Stimulated activated naive CD4-positive, alpha-beta T cell (primary cell): Measurements from ENCODE around the gene GPR87.

Experiments used
- DNase-seq, 6 experiments: peaks; one replicate each; lab custom pipeline; 2025; lab: John Stamatoyannopoulos, UW

Gene GPR87

DNA sequence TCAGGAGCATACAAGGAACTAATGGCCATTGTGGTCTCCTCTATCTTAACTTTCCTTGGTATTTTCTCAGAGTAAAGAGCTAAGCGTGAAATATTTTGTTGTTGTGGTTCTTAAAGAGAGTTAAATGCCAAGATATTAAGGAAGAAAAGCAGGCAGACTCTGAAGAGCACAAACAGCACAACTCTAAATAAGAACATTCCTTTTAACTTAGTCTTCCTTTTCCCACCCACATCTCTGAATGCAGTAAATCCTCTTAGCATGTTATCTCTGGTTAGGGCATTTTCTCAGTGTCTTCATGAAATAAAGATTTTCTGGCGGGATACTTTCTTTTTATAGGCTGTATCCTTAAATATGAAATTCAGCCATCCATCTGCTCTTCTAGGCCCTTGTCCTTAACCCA lies 1.5 kb downstream of the GPR87 start:
- DNase-seq = no peak

GRCh38 chr3:151314593-151314992 lies 2.0 kb downstream of the GPR87 start:
- no peak for DNase-seq

GRCh38 chr3:151314137-151314536 lies 2.5 kb downstream of the GPR87 start:
- no peak for DNase-seq

GRCh38 chr3:151312972-151313371 lies 3.6 kb downstream of the GPR87 start:
- DNase-seq = no peak

DNA sequence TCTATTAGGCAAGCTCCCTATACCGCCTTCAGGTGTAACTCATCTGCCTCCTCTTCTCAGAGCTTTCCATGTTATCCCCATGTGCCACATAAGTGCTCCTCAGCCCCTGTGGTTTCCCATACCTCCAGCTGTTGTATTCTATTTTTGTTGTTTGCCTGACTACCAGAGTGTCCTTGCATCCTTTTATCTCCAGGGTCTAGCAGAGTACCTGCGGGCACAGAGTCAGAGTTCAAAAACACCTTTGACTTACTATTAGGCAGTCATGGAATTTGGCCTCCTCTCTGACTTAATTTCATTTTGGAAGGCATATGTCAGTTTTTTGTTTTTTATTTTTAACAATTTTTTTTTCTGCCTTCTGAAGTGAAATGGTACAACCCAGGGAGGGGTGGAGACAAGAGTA lies 7.1 kb downstream of the GPR87 start:
- DNase-seq = no peak

DNA sequence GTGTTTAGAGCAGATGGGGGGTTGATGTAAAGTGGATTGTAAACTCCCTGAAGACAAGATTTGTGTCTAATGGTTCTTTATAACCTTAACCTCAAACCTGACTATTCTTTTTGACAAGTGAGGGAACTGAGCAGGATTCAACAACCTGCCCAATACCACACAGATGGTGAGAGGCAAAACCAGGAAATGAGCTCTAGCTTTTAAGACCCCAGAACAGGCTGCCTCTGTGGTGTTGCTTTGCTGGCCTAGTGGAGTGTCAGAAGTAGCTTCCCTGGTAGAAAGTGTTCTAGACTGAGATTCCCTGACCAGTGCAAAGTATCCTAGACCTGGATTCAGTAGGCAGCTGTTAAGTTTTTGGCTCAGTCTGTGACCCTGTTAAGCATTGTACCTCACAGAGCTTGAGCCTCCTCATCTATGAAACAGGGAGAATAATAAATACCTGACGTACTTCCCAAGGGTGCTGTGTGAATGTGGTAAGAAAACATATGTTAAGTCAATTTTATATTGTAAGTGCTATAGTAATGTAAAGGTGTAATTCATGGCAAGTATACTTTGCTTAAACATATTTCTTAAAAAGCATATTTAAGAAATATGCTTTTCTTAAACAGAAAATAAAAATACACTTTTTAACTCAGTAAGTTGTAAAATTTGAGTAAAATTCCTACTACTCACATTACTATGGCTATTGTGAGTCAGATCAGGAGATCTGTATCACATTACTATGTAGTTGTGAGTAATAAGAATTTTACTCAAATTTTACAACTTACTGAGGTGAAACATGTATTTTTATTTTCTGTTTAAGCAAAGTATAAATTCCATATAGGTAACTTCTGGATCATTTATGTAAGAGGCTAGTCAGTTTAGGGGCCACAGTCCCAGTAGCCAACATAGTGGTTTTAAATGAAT lies 8.8 kb downstream of the GPR87 start:
- no peak for DNase-seq

DNA sequence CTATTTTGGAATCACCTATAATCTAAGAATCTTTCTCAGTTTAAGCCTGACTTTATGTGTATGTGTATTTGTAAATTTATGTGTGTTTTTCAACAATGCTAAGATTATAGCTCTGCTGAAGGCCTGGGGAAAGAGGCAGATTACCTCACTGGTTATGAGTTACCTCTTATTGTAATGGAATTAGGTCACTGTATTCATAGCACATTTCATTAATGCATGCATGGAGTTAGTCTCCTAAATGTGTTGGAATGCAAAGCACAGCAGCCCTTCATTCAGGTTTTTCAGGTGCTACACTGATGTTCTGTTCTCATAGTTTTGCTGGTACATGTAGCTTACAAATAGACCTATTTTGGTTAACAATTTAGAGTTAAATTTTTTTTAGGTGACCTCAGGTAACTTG lies 9.5 kb downstream of the GPR87 start:
- no peak for DNase-seq

GRCh38 chr3:151306168-151306810 lies 10.3 kb downstream of the GPR87 start:
- no peak for DNase-seq

DNA sequence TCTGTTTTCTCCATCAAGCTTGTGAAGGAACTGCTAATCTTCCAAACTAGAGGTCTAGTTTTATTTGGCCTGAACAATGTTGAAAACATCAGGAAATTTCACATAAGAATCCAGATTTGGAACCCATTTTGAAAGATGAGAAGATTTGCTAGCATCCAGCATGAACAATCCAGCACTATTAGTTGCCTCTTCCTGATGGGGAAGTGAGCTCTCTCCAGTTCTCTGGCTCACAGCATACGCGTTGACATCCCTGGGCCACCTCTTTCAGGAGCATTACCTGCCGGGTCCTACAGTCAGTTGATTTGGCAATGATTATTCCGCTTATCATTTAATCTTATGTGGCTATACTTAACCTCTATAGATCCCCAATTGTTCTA lies 10.9 kb downstream of the GPR87 start:
- no peak for DNase-seq

DNA sequence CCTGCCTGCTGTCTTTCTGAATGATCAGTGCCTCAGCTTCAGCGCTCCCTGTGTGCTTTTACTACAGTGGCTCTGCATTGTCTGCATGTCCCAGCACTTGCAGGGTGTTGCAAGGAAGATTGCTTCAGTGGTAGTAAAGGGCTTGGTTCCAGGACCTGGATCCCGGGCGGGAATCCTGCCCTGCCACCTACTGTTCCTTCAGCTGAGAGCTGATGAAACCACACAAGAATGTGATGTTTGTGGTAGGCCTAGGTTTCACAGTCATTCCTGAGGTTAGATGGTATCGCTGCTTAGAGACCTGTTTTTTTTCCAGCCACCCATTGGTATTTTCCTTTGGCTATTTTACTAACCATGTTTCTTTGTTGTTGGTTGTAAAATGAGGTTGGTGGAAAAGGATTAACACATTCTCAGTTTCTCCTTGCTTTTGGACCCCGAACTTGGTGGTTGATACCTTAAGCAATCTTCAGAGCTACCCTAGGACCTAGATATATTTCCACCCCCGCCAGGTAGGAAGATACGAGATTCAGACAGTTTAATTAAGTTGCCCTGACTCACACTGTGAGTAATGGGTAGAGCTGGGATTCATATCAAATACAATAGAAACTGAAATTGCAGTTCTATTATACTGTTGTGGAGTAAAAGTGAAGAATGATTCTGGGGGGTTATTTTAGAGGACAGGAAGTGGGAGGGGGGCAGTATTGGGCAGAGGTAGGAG lies 11.4 kb downstream of the GPR87 start:
- no peak for DNase-seq

DNA sequence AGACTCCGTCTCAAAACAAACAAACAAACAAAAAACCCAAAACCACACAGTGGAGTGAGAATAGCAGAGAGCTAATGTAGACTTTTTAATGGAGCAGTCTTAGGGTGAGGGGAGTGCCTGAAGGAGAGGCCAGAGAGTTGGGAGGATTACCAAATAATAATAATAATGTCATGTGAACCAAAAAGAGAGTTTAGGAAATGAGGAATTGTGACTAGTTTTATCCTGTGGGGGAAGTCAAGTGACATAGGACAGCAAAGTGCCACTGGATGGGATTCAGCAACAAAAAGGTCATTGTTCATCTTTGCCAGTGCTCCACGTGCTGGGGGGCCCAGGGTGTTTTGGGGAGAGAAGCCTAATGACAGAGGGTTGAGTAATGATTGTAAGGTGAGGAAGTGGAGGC lies 12.9 kb downstream of the GPR87 start:
- DNase-seq = no peak

GRCh38 chr3:151301787-151302186 lies 14.8 kb downstream of the GPR87 start:
- no peak for DNase-seq

DNA sequence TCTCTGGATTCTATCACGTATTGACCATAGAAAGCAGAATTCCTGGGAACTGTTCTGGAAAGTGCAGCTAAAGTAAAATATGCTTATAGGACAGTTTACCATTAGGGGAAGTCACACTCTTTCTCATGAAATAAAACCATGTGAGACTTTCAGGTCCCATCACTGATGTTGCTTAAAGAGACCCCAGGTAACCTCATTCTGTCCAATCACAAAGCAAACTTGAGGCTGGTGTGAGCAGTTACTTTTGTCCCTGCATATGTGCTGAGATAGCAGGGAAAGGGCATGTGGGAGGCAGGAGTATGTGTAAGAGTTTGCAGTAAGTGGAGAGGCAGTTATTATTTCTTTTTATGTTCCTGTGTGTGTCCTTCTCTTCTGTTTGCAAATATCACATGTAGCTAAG lies 16.1 kb downstream of the GPR87 start:
- DNase-seq = no peak

GRCh38 chr3:151299006-151299405 lies 17.6 kb downstream of the GPR87 start:
- DNase-seq = no peak

DNA sequence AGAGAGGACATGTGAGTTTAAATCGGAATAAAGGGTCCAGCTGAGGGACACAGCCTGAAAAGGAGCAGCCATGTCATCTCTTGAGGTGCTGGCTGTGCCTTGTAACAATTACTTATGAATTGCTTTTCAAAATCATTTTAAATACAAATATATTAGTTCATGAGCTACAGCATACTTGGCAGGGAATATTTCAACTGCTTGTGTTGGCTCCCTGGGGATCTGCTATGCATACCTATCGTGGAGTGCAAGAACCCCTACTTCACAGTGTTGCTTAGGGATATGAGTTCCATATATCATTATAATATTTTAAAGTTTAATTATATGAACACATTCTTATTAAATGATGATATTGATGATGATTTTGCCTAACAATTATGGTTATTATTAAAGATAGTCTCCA lies 19.2 kb downstream of the GPR87 start:
- no peak for DNase-seq

DNA sequence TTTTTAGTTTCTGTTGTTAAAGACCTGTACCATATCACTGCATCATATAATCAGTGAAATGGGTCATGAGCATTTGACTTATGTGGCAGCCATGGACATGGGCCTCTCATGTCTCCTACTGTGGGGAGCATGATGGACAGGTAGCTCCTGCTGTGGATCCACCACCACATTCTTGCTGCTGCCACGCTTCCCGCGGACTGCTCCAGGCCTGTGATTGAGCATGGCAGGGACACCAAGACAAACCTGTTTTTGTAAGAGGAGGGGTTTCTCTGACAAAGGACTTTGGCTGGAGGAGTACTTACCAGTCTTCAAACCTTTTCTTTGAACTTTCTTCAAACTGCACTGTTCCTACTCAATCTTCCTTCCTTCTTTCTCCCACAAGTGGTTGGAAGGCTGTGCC lies 20.4 kb downstream of the GPR87 start:
- no peak for DNase-seq

DNA sequence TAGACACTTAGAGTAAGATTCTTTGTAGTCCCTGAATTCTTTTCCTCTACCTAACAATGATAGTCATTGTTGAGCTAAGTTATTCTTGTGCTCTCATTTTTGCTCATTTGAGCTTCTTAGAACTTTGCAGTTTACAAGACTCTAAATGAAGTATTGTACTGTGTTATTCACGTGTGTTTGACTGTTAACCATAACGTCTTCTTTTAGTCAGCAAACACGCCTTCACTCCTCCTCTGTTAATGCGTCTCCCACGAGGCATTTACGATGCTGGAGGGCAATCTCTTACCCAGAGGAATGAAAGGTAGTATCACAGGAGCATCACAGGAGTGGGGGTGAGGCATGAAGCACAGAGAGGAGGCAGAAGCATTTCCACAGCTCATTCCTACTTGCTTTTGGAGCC lies 23.5 kb downstream of the GPR87 start:
- no peak for DNase-seq

DNA sequence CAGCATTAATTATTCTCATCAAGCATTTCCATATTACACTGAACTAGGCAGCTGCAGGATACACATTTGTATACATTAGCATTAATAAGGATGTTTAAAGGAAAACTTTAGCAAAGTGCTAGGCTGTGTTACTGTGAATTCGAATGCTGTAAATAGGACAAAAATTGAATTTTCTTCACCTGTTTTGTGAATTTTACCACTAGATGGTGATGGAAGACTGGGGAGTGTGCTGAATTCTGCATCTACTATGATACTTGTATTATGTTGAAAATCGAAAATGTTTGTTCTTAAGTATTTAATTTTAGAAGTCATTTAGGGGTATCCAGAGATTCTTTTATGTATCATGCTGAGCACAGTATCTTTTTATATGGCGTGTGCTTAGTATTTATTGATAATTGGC lies 25.9 kb downstream of the GPR87 start:
- DNase-seq = no peak

- DNase-seq = no peak
Measured at GRCh38 chr3:151289445-151289844, 27.2 kb downstream of the GPR87 start.

DNA sequence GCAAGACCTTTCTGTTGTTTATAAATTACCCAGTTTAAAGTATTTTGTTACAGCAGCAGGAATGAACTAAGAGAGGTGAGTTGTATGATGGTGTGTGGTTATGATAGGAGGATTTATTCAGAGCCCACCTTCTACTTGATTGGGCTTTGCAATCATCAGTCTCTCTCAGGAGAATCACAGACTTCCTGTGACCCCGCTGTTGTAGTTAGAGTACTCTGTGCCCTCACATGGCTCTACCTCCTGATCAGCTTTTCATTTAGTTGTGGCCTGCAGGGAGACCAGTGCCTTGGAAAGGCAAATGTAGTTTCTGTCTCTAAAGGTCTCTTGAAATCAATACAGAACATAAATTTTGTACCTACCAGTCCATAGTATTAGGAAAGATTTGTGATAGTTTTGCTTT lies 30.7 kb downstream of the GPR87 start:
- DNase-seq = no peak

GRCh38 chr3:151283907-151284461 lies 32.6 kb downstream of the GPR87 start:
- DNase-seq = no peak

DNA sequence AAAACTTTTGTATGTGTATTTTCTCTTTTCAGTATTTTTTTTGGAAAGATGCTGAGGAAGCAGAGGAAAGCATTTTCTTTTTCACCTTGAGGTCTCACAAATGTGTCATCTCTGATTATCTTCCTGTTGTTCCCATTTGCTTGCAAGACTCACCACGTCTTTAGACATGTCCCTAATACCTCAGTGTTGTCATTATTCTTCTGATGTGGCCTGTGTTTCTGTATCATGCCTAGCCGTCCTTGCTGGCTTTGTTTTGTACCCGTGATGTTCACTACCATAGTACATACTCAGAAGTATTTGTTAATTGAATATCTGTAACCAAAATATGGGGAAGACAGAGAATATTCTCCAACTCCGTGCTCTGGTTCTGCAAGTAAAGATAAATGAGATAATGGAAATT lies 33.2 kb downstream of the GPR87 start:
- no peak for DNase-seq

DNA sequence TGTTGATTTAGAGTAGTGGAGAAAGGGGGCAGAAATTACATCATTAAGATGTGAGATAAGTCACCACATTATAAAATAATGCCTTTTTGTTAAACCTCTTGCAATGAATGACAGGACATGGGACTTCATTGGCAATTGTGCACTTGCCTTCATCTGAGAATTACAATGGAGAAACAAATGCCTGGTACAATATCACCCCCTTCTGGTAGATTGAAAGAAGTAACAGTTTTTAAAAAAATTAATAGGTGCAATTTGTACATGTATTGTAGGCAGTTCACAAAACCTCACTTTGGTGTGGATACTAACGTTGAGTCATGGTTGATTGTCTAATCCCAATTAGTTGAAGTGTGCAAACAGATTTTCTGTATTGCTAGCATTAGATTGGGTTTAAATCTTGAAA lies 33.7 kb downstream of the GPR87 start:
- DNase-seq = peak in 3 of 6 experiments; percentile 19 to 73 (median 72)
